PC-3 (cell line): ENCODE data around the gene EZH1. TPM values are rescaled to one million over a fixed set of nuclear protein-coding genes. Genes with fewer than 3 reads are reported as not detected.

Source experiments
- ATAC-seq: fragments of 200-7000 bp; cut with Tn5 transposase; 2 replicates; pipeline ENCODE4 v1.9.1; 2020; ENCODE audit warnings: mild to moderate bottlenecking, moderate library complexity
- BruUV-seq: library from RNA; stranded (reverse); fragments of 400-500 nt; replicated peaks from 2 replicates; lab custom pipeline; 2021; lab: Mats Ljungman, UMichigan
- CTCF ChIA-PET: fragments of 300-600 bp; sonication (Branson Sonifier 250); formaldehyde crosslinking; loops from one replicate; lab custom pipeline; 2022; ENCODE audit warnings: antibody characterized with exemption; lab: Charles Lee
- POLR2A ChIA-PET: fragments of 300-600 bp; sonication (Branson Sonifier 250); formaldehyde crosslinking; loops from one replicate; lab custom pipeline; 2022; ENCODE audit warnings: antibody characterized with exemption; ENCODE audit not compliant: unreplicated experiment; lab: Charles Lee
- DNase-seq: peaks from one replicate; pipeline ENCODE4 v3.0.0-alpha.2; 2015
- H2AFZ ChIP-seq: fragments of 300-600 bp; sonication (generic); 2 replicates; pipeline ENCODE4 v1.6.0; 2016; ENCODE audit warnings: antibody characterized with exemption, low read length
- H3F3A ChIP-seq: fragments of 300-600 bp; sonication (generic); one replicate; pipeline ENCODE4 v1.6.0; 2017; ENCODE audit warnings: antibody characterized with exemption, low read length, control low read depth, mild to moderate bottlenecking; ENCODE audit not compliant: unreplicated experiment
- H3K27ac ChIP-seq: fragments of 300-600 bp; sonication (generic); 2 replicates; pipeline ENCODE4 v1.5.1; 2016; ENCODE audit warnings: mild to moderate bottlenecking, low read length
- H3K27me3 ChIP-seq: fragments of 300-600 bp; sonication (generic); 2 replicates; pipeline ENCODE4 v1.6.1; 2016; ENCODE audit warnings: low read length, mixed read lengths
- H3K36me3 ChIP-seq: fragments of 300-600 bp; sonication (generic); 2 replicates; pipeline ENCODE4 v1.6.1; 2016; ENCODE audit warnings: low read depth, mixed run types, low read length, mixed read lengths
- H3K4me1 ChIP-seq: fragments of 300-600 bp; sonication (generic); 2 replicates; pipeline ENCODE4 v1.5.1; 2016; ENCODE audit warnings: low read length; ENCODE audit not compliant: insufficient read depth
- H3K4me2 ChIP-seq: fragments of 300-600 bp; sonication (generic); 2 replicates; pipeline ENCODE4 v1.6.0; 2016; ENCODE audit warnings: low read length
- H3K4me3 ChIP-seq: fragments of 300-600 bp; sonication (generic); 2 replicates; pipeline ENCODE4 v1.5.1; 2016; ENCODE audit warnings: mild to moderate bottlenecking, low read length, mixed read lengths
- H3K79me2 ChIP-seq: fragments of 300-600 bp; sonication (generic); 2 replicates; pipeline ENCODE4 v1.6.1; 2017; ENCODE audit warnings: low read length, mixed read lengths
- H3K9ac ChIP-seq: fragments of 300-600 bp; sonication (generic); 2 replicates; pipeline ENCODE4 v1.6.0; 2016; ENCODE audit warnings: mild to moderate bottlenecking, low read length
- H3K9me2 ChIP-seq: fragments of 300-600 bp; sonication (generic); replicated peaks from 2 replicates; pipeline ENCODE4 v1.6.1; 2016; ENCODE audit warnings: mixed run types, low read length, mixed read lengths
- H3K9me3 ChIP-seq: fragments of 300-600 bp; sonication (generic); 2 replicates; pipeline ENCODE4 v1.6.1; 2016; ENCODE audit warnings: low read length, mixed read lengths
- H4K20me1 ChIP-seq: fragments of 300-600 bp; sonication (generic); 2 replicates; pipeline ENCODE4 v1.6.1; 2016; ENCODE audit warnings: low read length, mixed read lengths
- CTCF ChIP-seq: fragments of 300-600 bp; sonication (generic); conservative IDR thresholded peaks from 2 replicates; pipeline ENCODE4 v1.5.1; 2017; ENCODE audit warnings: antibody characterized with exemption, low read depth, mild to moderate bottlenecking, low read length
- EZH2 ChIP-seq: fragments of 300-600 bp; sonication (generic); IDR thresholded peaks from one replicate; pipeline ENCODE4 v1.6.1; 2017; ENCODE audit warnings: antibody characterized with exemption, mild to moderate bottlenecking, low read length; ENCODE audit not compliant: unreplicated experiment
- EZH2phosphoT487 ChIP-seq: fragments of 300-600 bp; sonication (generic); IDR thresholded peaks from 2 replicates; pipeline ENCODE4 v1.6.1; 2018; ENCODE audit warnings: mild to moderate bottlenecking, antibody characterized with exemption, low read length, borderline replicate concordance
- intact Hi-C: fragments of 100-400 bp; cut with micrococcal nuclease; formaldehyde crosslinking; loops from 2 replicates; pipeline ENCODE4 v1.9.0; 2023
- total RNA-seq: library from RNA; depleted of rRNA; stranded (reverse); fragments of >200 nt; gene quantifications from 2 replicates; pipeline ENCODE4 v1.2.3, GENCODE V29; 2014

The EZH1 gene
- total RNA-seq, 1 experiment from 2014 or later = 5.8 TPM

DNA sequence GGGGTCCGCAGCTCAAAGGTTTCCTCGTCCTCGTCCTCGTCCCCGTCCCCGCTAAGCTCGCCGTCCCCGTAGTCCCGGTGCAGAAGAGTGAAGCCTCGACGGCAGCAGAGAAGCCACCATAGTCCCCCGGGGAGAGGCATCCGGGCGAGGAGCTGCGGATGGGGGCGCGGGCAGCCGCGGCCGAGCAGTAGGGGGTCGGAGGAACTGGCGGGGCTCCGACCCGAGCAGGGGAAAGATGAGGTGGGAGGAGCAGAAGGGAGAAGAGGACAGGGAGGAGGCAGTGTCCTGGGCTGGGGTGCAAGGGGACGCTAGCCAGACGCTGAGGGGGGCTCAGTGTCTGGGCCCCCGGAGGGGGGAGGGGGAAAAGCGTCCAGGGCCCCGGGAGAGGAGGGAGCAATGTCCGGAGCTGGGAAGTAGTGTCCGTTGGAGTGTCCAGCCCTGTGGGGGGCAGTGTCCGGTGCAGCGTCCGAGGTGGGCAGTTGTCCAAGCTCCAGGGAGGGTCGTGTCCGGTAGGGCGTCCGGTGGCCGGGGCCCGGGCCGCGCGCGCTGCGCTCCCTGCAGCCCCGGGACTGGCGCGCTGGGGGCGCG, 68.3 kb downstream of the EZH1 start, which contains the start of gene PLEKHH3:
PLEKHH3 (minus strand) TSS at position 571 of the 588 bp plus-strand sequence; CDS start at position 140, 431 bp downstream.
- H3K4me1 ChIP-seq = peaks cover 36% of the 10 kb centered on the region
- no peaks in the 10 kb centered on the region for H3K27me3 ChIP-seq
- peak within 1 kb of the TSS; percentile 79 for H3K9ac ChIP-seq
- TSS peak; percentile 27 for BruUV-seq
- ChIA-PET CTCF (interaction anchor here (0.6 to 0.9 kb wide), 4 partner anchors 19 to 103 kb away, joined by 3 to 8 read pairs (median 5); partner anchors contain the start of gene TUBG1), POLR2A (no interaction called here)
- peak within 1 kb of the TSS; percentile 82 for H2AFZ ChIP-seq
- peaks cover 26% of the 10 kb centered on the region for H3K79me2 ChIP-seq
- H3K4me3 ChIP-seq = peak within 1 kb of the TSS; percentile 97
- TF ChIP-seq EZH2phosphoT487 = no peak
- TF ChIP-seq EZH2 = no peak
- TF ChIP-seq CTCF = no peak
- H3K9me2 ChIP-seq = no peaks in the 10 kb centered on the region
- no peak for DNase-seq
- H3K27ac ChIP-seq = peak within 1 kb of the TSS; percentile 89
- H3K4me2 ChIP-seq = peak within 1 kb of the TSS; percentile 99
- no peaks in the 10 kb centered on the region for H3K36me3 ChIP-seq
- H4K20me1 ChIP-seq = 0 out of 2 replicates have a peak, but pooled peaks cover 4% of the 10 kb centered on the region
- H3K9me3 ChIP-seq = no peaks in the 10 kb centered on the region
- intact Hi-C loops = loop anchor here (5.0 kb wide), 1 partner anchor 69 kb away; the partner anchor contains the start of genes RETREG3 and TUBG1
- peaks cover 6% of the 10 kb centered on the region for H3F3A ChIP-seq
- ATAC-seq = no peak; the same call in 1 of the 2 replicates

DNA sequence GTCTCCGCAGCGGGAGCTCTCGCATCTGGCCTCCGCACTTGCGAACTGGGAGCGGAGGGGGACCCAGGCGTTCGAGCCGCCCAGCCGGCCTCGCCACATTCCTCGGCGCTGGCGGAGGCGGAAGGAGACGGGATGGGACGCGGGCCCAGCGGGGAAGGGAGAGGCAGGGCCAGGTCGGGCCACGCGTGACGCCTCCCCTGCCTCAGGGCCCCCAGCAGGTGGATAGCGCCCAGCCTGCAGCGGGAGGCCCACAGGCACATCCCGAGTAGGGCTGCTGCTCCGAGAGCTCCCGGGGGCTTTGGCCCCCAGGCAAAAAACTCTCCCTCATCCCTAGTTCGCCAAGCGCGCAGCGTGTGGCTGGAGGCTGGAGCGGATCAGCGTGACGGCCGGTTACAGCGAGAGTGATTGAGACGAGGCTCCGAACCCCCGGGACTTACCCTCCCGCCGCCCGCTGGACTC, 68.8 kb downstream of the EZH1 start:
- TF ChIP-seq CTCF (no peak), EZH2 (no peak), EZH2phosphoT487 (no peak)
- Histone ChIP-seq H3K4me3 (peak overlapping the region; percentile 97), H3K27ac (peak overlapping the region; percentile 20; the same call in 1 of the 2 replicates), H4K20me1 (0 out of 2 replicates have a peak, but pooled peaks cover 4% of the 10 kb centered on the region), H3K36me3 (no peaks in the 10 kb centered on the region), H3K4me2 (peak overlapping the region; percentile 99), H3F3A (peaks cover 6% of the 10 kb centered on the region), H3K79me2 (peaks cover 26% of the 10 kb centered on the region), H3K27me3 (no peaks in the 10 kb centered on the region), H2AFZ (peak overlapping the region; percentile 82), H3K9ac (peak overlapping the region; percentile 70), H3K9me2 (no peaks in the 10 kb centered on the region), H3K9me3 (no peaks in the 10 kb centered on the region), H3K4me1 (peaks cover 34% of the 10 kb centered on the region)
- intact Hi-C loops = loop anchor here (5.0 kb wide), 1 partner anchor 69 kb away; the partner anchor contains the start of genes RETREG3 and TUBG1
- no TSS peak for BruUV-seq
- DNase-seq (peak; percentile 23), ATAC-seq (no peak)
- ChIA-PET POLR2A (no interaction called here), CTCF (interaction anchor here (0.6 to 0.9 kb wide), 3 partner anchors 58 to 104 kb away, joined by 3 to 6 read pairs (median 4); no protein-coding TSS in a partner anchor)
